ENCODE results near the gene CLTCL1.
"Not testable (repeated sequence)": the region's sequence is repeated elsewhere in the genome, so short reads cannot be mapped to it uniquely, and the experiment has no call there.

The CLTCL1 gene

GRCh38 chr22:19215360-19215759, 76.2 kb downstream of the CLTCL1 start:
- no peak for DNase-seq

GRCh38 chr22:19214078-19214473, 77.4 kb downstream of the CLTCL1 start:
- DNase-seq = no peak

- DNase-seq = no peak
These were observed 78.0 kb downstream of the CLTCL1 start for GRCh38 chr22:19213442-19214077.

- DNase-seq = no peak
These were observed 78.5 kb downstream of the CLTCL1 start for GRCh38 chr22:19213001-19213400.

- DNase-seq = no peak
These were observed 79.1 kb downstream of the CLTCL1 start for GRCh38 chr22:19212302-19212870.

GRCh38 chr22:19210188-19210587, 81.3 kb downstream of the CLTCL1 start:
- DNase-seq = no peak

- DNase-seq = no peak
These were observed 83.2 kb downstream of the CLTCL1 start for GRCh38 chr22:19208287-19208847.

- no peak for DNase-seq
These were observed 83.6 kb downstream of the CLTCL1 start for GRCh38 chr22:19207884-19208283.

GRCh38 chr22:19207401-19207808, 84.1 kb downstream of the CLTCL1 start:
- DNase-seq = no peak

- no peak for DNase-seq
These were observed 85.2 kb downstream of the CLTCL1 start for GRCh38 chr22:19206287-19206686.

- DNase-seq = no peak
These were observed 86.9 kb downstream of the CLTCL1 start for GRCh38 chr22:19204640-19205039.

- DNase-seq = no peak
These were observed 87.7 kb downstream of the CLTCL1 start for GRCh38 chr22:19203834-19204233.

- DNase-seq = not testable (repeated sequence)
These were observed 88.7 kb downstream of the CLTCL1 start for GRCh38 chr22:19202799-19203186.

- DNase-seq = no peak
These were observed 89.4 kb downstream of the CLTCL1 start for GRCh38 chr22:19201869-19202798.

GRCh38 chr22:19201130-19201868, 90.2 kb downstream of the CLTCL1 start:
- no peak for DNase-seq

GRCh38 chr22:19199479-19199878, 92.0 kb downstream of the CLTCL1 start:
- DNase-seq = no peak

GRCh38 chr22:19197997-19198865, 93.3 kb downstream of the CLTCL1 start:
- no peak for DNase-seq

GRCh38 chr22:19196841-19197612, 94.5 kb downstream of the CLTCL1 start:
- DNase-seq = no peak

GRCh38 chr22:19195796-19196731, 95.5 kb downstream of the CLTCL1 start:
- no peak for DNase-seq

Measured in retina (tissue), 1 donor.